ENCODE results near the gene CLMP.

- TF ChIP-seq CTCF (optimal IDR thresholded peaks at IDR 0.05 in 1 of 3, IDR thresholded peaks at IDR 0.05 in 1 of 3, conservative IDR thresholded peaks at IDR 0.05 in 1 of 3; ENCODE audit: extremely low read depth in 1 of 3, insufficient read depth in 2 of 3, low read length in 3 of 3): no peak
- TF ChIP-seq EZH2 (IDR thresholded peaks at IDR 0.05; ENCODE audit: low read length): no peak
Observed at GRCh38 chr11:123236879-123237278, 41.8 kb upstream of the CLMP start.

Data from keratinocyte (primary cell).